ENCODE data around the gene TGFBR3.

TGFBR3 gene

DNA sequence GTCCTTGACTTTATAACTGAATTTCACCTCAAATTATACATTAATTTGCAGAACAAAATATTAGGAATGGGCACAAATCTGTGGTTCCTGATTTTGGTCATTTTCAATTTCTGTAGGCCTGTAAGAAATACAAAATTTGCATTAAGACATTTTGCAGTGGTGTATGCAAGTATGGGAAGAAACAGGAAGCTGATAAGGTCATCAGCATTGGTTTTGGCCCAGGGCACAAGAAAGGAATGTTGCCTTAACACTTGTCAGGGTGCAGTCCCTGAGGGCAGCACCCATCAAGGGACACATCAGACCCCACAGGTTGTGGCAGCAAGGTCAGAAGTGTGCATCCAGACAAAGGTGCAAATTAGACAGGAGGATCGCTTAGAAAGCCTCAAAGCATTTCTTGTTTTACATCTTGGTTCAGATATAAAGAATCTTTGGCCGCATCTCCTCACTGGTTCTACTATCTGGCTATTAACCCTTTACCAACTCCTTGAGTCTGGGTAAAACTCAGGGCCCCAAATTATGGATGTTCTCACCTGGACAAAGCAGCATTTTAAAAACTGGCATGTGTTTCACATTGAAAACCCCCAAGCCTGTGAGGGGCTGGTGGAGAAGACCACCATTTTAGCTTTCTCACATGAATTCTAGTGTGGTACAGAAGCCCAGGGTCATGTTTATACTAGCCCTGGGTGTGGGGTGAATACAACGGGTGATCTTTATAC lies 202.9 kb downstream of the TGFBR3 start:
- H3K79me2 ChIP-seq (ENCODE audit: insufficient read depth, low read depth): no peaks in the 10 kb centered on the region
- H3K27me3 ChIP-seq (ENCODE audit: insufficient read depth, low read depth): no peaks in the 10 kb centered on the region

GRCh38 chr1:91680556-91681155 lies 205.3 kb downstream of the TGFBR3 start:
- Histone ChIP-seq H3K27me3 (ENCODE audit: insufficient read depth, low read depth) (no peaks in the 10 kb centered on the region), H3K36me3 (ENCODE audit: insufficient read depth) (no peaks in the 10 kb centered on the region), H3K9ac (no peak overlapping the region), H2AFZ (ENCODE audit: low read depth) (no peak overlapping the region), H3K79me2 (ENCODE audit: insufficient read depth, low read depth) (no peaks in the 10 kb centered on the region), H3K4me3 (IDR thresholded peaks at IDR 0.05; ENCODE audit: insufficient read depth, low read depth, low read length) (no peak overlapping the region), H3K4me2 (no peak overlapping the region), H3K27ac (no peak overlapping the region), H4K20me1 (ENCODE audit: insufficient read depth) (no peaks in the 10 kb centered on the region), H3K4me1 (ENCODE audit: low read depth, poor library complexity, severe bottlenecking) (no peaks in the 10 kb centered on the region)
- TF ChIP-seq, protein P1, sequence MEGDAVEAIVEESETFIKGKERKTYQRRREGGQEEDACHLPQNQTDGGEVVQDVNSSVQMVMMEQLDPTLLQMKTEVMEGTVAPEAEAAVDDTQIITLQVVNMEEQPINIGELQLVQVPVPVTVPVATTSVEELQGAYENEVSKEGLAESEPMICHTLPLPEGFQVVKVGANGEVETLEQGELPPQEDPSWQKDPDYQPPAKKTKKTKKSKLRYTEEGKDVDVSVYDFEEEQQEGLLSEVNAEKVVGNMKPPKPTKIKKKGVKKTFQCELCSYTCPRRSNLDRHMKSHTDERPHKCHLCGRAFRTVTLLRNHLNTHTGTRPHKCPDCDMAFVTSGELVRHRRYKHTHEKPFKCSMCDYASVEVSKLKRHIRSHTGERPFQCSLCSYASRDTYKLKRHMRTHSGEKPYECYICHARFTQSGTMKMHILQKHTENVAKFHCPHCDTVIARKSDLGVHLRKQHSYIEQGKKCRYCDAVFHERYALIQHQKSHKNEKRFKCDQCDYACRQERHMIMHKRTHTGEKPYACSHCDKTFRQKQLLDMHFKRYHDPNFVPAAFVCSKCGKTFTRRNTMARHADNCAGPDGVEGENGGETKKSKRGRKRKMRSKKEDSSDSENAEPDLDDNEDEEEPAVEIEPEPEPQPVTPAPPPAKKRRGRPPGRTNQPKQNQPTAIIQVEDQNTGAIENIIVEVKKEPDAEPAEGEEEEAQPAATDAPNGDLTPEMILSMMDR (conservative IDR thresholded peaks at IDR 0.05; ENCODE audit: low read depth, low read length): no peak

More for the DNA sequence above, 202.9 kb downstream of the TGFBR3 start:
- H4K20me1 ChIP-seq (ENCODE audit: insufficient read depth): no peaks in the 10 kb centered on the region
- no peak overlapping the region for H3K27ac ChIP-seq
- no peak overlapping the region for H2AFZ ChIP-seq (ENCODE audit: low read depth)
- H3K4me1 ChIP-seq (ENCODE audit: low read depth, poor library complexity, severe bottlenecking): no peaks in the 10 kb centered on the region
- H3K4me2 ChIP-seq: no peak overlapping the region
- no peak overlapping the region for H3K4me3 ChIP-seq (IDR thresholded peaks at IDR 0.05; ENCODE audit: insufficient read depth, low read depth, low read length)
- no peak overlapping the region for H3K9ac ChIP-seq
- TF ChIP-seq, protein P1 (conservative IDR thresholded peaks at IDR 0.05; ENCODE audit: low read depth, low read length): no peak
- H3K36me3 ChIP-seq (ENCODE audit: insufficient read depth): no peaks in the 10 kb centered on the region

DNA sequence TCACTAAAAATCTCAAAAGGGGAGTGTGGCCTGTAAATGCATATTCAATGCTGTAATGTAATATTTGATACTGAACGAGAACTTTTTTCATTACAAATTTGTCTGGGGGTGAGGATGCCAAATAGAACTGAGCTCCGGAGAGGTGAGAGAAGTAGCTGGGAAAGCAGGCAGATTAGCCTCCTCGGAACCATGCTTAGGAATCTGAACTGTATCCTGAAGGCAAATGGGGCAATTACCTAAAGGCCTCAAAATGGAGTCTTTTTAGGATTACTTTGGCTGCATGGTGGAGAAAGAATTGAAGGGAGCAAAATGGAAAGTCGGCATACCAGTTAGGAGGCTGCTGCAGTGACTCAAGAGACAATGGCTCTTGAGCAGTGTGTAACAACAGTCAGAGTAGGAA lies 206.5 kb downstream of the TGFBR3 start:
- H4K20me1 ChIP-seq (ENCODE audit: insufficient read depth): no peaks in the 10 kb centered on the region
- H3K36me3 ChIP-seq (ENCODE audit: insufficient read depth): no peaks in the 10 kb centered on the region
- H3K79me2 ChIP-seq (ENCODE audit: insufficient read depth, low read depth): no peaks in the 10 kb centered on the region
- no peak overlapping the region for H3K4me3 ChIP-seq (IDR thresholded peaks at IDR 0.05; ENCODE audit: insufficient read depth, low read depth, low read length)
- no peak overlapping the region for H2AFZ ChIP-seq (ENCODE audit: low read depth)
- H3K4me1 ChIP-seq (ENCODE audit: low read depth, poor library complexity, severe bottlenecking): no peaks in the 10 kb centered on the region
- H3K4me2 ChIP-seq: no peak overlapping the region
- TF ChIP-seq, protein P1 (conservative IDR thresholded peaks at IDR 0.05; ENCODE audit: low read depth, low read length): no peak
- H3K27ac ChIP-seq: no peak overlapping the region
- H3K9ac ChIP-seq: no peak overlapping the region
- H3K27me3 ChIP-seq (ENCODE audit: insufficient read depth, low read depth): no peaks in the 10 kb centered on the region

- no peaks in the 10 kb centered on the region for H3K36me3 ChIP-seq (ENCODE audit: insufficient read depth)
- no peak overlapping the region for H3K4me2 ChIP-seq
- no peak overlapping the region for H3K4me3 ChIP-seq (IDR thresholded peaks at IDR 0.05; ENCODE audit: insufficient read depth, low read depth, low read length)
These were observed 209.9 kb downstream of the TGFBR3 start for GRCh38 chr1:91676030-91676429.

More at GRCh38 chr1:91676030-91676429, 209.9 kb downstream of the TGFBR3 start:
- TF ChIP-seq, protein P1 (conservative IDR thresholded peaks at IDR 0.05; ENCODE audit: low read depth, low read length): no peak
- Histone ChIP-seq H3K9ac (no peak overlapping the region), H2AFZ (ENCODE audit: low read depth) (no peak overlapping the region), H3K27me3 (ENCODE audit: insufficient read depth, low read depth) (no peaks in the 10 kb centered on the region), H4K20me1 (ENCODE audit: insufficient read depth) (no peaks in the 10 kb centered on the region), H3K79me2 (ENCODE audit: insufficient read depth, low read depth) (no peaks in the 10 kb centered on the region), H3K27ac (no peak overlapping the region), H3K4me1 (ENCODE audit: low read depth, poor library complexity, severe bottlenecking) (no peaks in the 10 kb centered on the region)
